ENCODE measurements around the gene CDKAL1. TPM values are rescaled to one million over a fixed set of nuclear protein-coding genes. Genes with fewer than 3 reads are reported as not detected.

CDKAL1 gene
- total and polyA plus RNA-seq, 8 donors, result 3.4 to 36.7 (median 10.4) TPM

DNA sequence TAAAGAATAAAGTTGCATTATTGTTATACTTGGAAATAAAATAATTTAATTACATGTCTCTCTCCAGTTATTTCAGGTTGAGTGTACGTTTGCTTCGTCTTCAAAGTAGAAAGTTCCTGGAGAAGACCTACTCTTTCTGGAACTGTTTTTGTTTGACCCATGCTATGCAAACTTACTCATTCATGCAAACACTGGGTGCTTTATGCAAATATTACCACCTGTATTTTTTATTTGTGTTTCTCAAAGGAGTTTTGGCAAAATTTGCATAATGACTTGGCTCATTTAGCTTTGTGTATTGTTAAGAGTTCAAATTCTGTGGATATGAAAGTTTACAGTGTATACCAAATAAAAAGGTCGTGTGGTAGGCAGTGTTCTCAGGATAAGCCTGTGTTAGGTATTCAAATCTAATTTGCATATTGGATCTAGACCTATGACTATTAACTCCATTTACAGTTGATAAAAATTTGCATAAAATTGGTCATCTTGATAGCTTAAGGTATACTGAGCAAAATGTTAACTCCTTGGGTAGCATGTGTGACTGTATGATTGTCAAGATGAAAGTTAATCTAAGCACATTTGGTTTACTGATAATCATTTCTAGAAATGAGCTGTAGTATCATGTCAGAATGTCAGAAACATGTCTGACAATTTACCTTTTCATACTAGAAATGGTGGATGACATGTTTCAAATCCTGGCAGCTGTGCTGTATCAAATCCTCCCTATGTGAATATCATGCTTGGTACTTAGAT is 65.2 kb downstream of the CDKAL1 start:
- H3K9me3 ChIP-seq, result peaks cover 0 to 9% (median 4%) of the 10 kb centered on the region in 4 donors
- no peak overlapping the region for H3K27ac ChIP-seq
- H3K36me3 ChIP-seq, result peaks cover 10 to 27% (median 23%) of the 10 kb centered on the region in 4 donors
- intact Hi-C loops (cut with DNase I; ENCODE audit: low total_unique reads), result no loop called here
- WGBS, 5 donors, result 13 to 55% (median 39%) methylated on average over 3 of the region's 3 CpGs
- TF ChIP-seq, protein P1, sequence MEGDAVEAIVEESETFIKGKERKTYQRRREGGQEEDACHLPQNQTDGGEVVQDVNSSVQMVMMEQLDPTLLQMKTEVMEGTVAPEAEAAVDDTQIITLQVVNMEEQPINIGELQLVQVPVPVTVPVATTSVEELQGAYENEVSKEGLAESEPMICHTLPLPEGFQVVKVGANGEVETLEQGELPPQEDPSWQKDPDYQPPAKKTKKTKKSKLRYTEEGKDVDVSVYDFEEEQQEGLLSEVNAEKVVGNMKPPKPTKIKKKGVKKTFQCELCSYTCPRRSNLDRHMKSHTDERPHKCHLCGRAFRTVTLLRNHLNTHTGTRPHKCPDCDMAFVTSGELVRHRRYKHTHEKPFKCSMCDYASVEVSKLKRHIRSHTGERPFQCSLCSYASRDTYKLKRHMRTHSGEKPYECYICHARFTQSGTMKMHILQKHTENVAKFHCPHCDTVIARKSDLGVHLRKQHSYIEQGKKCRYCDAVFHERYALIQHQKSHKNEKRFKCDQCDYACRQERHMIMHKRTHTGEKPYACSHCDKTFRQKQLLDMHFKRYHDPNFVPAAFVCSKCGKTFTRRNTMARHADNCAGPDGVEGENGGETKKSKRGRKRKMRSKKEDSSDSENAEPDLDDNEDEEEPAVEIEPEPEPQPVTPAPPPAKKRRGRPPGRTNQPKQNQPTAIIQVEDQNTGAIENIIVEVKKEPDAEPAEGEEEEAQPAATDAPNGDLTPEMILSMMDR (IDR thresholded peaks at IDR 0.05), result no peak
- no peak for TF ChIP-seq POLR2AphosphoS5 (IDR thresholded peaks at IDR 0.05)
- TF ChIP-seq EP300 (IDR thresholded peaks at IDR 0.05), result no peak
- no peak for TF ChIP-seq POLR2A (IDR thresholded peaks at IDR 0.05)
- no peak for DNase-seq
- H3K4me1 ChIP-seq, result no peaks in the 10 kb centered on the region
- H3K4me3 ChIP-seq, result no peak overlapping the region
- no peaks in the 10 kb centered on the region for H3K27me3 ChIP-seq

DNA sequence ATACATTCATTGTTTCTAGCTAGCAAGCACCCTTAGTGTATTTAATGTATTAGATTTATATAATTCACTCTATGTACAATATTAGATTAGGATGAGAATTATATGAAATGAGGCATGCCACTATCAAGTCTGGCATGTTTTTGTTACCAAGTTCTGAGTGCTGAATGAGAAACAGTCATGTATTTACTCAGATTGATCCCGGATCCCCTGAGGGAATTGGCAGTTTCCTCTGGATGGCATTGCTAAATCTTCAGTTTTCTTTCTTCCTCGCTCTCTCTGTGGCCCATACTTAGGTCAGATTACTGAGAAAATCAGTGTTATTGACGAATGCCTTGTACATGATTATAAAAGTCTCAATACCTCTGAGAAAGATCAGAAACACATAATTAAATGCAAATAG is 66.6 kb downstream of the CDKAL1 start:
- H3K27me3 ChIP-seq, result no peaks in the 10 kb centered on the region
- H3K36me3 ChIP-seq, result peaks cover 9 to 21% (median 20%) of the 10 kb centered on the region in 4 donors
- peaks cover 0 to 9% (median 4%) of the 10 kb centered on the region in 4 donors for H3K9me3 ChIP-seq
- no peak for DNase-seq
- no peak overlapping the region for H3K4me3 ChIP-seq
- peaks cover 0 to 4% (median 0%) of the 10 kb centered on the region in 4 donors for H3K4me1 ChIP-seq
- intact Hi-C loops (cut with DNase I; ENCODE audit: low total_unique reads), result no loop called here
- no peak overlapping the region for H3K27ac ChIP-seq
- WGBS, 5 donors, result 83 to 93% (median 90%) methylated on average over 3 of the region's 3 CpGs
- TF ChIP-seq, protein P1 (IDR thresholded peaks at IDR 0.05), result no peak
- TF ChIP-seq POLR2AphosphoS5 (IDR thresholded peaks at IDR 0.05), result no peak
- TF ChIP-seq POLR2A (IDR thresholded peaks at IDR 0.05), result no peak
- TF ChIP-seq EP300 (IDR thresholded peaks at IDR 0.05), result no peak

DNA sequence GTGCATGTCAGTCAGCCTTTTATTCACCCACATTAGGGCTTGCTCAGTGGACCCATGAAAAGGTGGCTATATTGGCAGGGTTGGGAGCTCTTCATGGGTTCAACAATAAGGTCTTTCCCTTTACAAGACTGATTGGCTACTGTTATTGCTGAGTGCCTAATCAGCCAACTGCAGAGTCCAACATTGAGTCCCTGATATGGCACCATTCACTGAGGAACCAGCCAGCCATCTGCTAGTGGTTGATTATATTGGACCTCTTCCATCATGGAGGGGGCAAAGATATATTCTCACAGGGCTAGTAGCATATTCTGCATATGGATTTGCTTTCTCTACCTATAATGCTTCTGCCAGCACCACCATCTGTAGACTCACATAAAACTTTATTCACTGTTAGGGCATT is 69.9 kb downstream of the CDKAL1 start:
- no peak for TF ChIP-seq EP300 (IDR thresholded peaks at IDR 0.05)
- no peak for TF ChIP-seq POLR2A (IDR thresholded peaks at IDR 0.05)
- TF ChIP-seq, protein P1 (IDR thresholded peaks at IDR 0.05), result no peak
- H3K4me3 ChIP-seq, result no peak overlapping the region

DNA sequence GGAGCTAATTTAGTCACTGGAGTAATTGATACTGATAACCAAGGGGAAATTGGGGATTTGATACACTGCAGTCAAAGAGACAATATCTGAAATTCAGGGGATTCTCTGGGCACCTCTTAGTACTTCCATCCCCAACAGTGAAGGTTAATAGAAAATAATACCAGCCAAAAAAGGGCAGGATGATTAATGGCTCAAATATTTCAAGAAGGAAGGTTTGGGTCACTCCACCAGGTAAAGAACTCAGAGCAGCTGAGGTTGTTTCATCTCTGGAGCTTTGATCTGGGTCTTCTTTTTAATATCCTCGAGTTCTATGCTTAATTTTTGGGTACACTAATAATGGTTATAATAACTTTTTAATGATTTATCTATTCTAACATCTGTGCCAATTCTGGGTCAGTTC is 70.8 kb downstream of the CDKAL1 start:
- Histone ChIP-seq H3K9me3 (peaks cover 0 to 3% (median 0%) of the 10 kb centered on the region in 4 donors), H3K36me3 (no peaks in the 10 kb centered on the region), H3K4me3 (no peak overlapping the region), H3K27ac (no peak overlapping the region), H3K4me1 (peaks cover 0 to 15% (median 2%) of the 10 kb centered on the region in 4 donors), H3K27me3 (no peaks in the 10 kb centered on the region)
- DNase-seq, result no peak
- 81 to 91% (median 87%) methylated on average over 1 of the region's 1 CpG for WGBS, 5 donors
- TF ChIP-seq POLR2A (IDR thresholded peaks at IDR 0.05), result no peak
- no peak for TF ChIP-seq EP300 (IDR thresholded peaks at IDR 0.05)
- TF ChIP-seq, protein P1 (IDR thresholded peaks at IDR 0.05), result no peak
- no peak for TF ChIP-seq POLR2AphosphoS5 (IDR thresholded peaks at IDR 0.05)
- intact Hi-C loops (cut with DNase I; ENCODE audit: low total_unique reads), result no loop called here

More for the DNA sequence above, 69.9 kb downstream of the CDKAL1 start:
- intact Hi-C loops (cut with DNase I; ENCODE audit: low total_unique reads), result no loop called here
- Histone ChIP-seq H3K27ac (no peak overlapping the region), H3K36me3 (no peaks in the 10 kb centered on the region), H3K27me3 (no peaks in the 10 kb centered on the region), H3K4me1 (peaks cover 0 to 15% (median 2%) of the 10 kb centered on the region in 4 donors), H3K9me3 (no peaks in the 10 kb centered on the region)
- no peak for DNase-seq
